Measurements from ENCODE around the gene MYEOV. TPM values are rescaled to one million over a fixed set of nuclear protein-coding genes. Genes with fewer than 3 reads are reported as not detected.

MYEOV gene
- total RNA-seq, 1 experiment from 2014 or later: 0.22 TPM

DNA sequence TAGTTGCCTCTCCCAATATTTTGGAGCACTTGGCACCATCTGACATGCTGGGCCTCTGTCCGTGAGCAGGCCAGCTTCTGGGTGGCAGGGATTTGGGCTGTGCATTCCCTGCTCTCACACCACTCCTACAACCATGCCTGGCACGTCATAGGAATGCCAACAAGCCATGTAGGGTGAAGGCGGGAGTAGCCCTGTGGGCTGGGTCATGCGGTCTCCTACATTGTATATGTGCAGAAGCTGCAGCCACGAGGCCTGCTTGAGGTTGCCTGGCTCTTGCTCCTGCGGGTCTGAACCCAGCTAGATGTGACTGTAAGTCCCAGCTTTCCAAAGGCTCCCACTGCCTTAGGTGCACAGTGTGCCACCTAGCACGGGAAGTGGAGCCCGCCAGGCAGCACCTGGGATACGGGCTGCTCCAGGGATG is 14.5 kb downstream of the MYEOV start:
- no peak overlapping the region for H2BK15ac ChIP-seq (ENCODE audit: low read depth, low read length)
- no peak for TF ChIP-seq CTCF (conservative IDR thresholded peaks at IDR 0.05)
- H3K9ac ChIP-seq (ENCODE audit: extremely low read depth, insufficient read length, low read length): no peak overlapping the region
- no peak overlapping the region for H4K5ac ChIP-seq (ENCODE audit: insufficient read length, low read depth, low read length)
- no peak for DNase-seq
- H3K23me2 ChIP-seq (ENCODE audit: insufficient read length, low read depth, low read length, poor library complexity, severe bottlenecking): no peaks in the 10 kb centered on the region
- Mint-ChIP-seq H3K9me3 (no peaks in the 10 kb centered on the region), H3K4me1 (peaks cover 3 to 12% of the 10 kb centered on the region in 2 experiments), H3K36me3 (ENCODE audit: insufficient read depth in 1 of 3, low read depth in 3 of 3) (no peaks in the 10 kb centered on the region), H3K27me3 (ENCODE audit: low read depth) (peaks cover 7% of the 10 kb centered on the region), H3K27ac (0 out of 7 replicates have a peak overlapping the region, but pooled peaks of 1 of the 3 experiments have one; percentile 60), H3K4me3 (no peak overlapping the region)
- H3K27me3 ChIP-seq (ENCODE audit: insufficient read depth, low read length): no peaks in the 10 kb centered on the region
- H3K14ac ChIP-seq (ENCODE audit: insufficient read depth, low read length): no peak overlapping the region
- no peak overlapping the region for H2BK120ac ChIP-seq (ENCODE audit: low read depth, low read length, poor library complexity, severe bottlenecking)
- no peaks in the 10 kb centered on the region for H3K9me3 ChIP-seq (ENCODE audit: control insufficient read depth, low read depth, low read length)
- no peak overlapping the region for H3T11ph ChIP-seq (ENCODE audit: low read length)
- H3K56ac ChIP-seq (ENCODE audit: insufficient read length, low read depth, low read length): no peak overlapping the region
- H2AFZ ChIP-seq (ENCODE audit: low read length): no peak overlapping the region
- no peak overlapping the region for H3K18ac ChIP-seq (ENCODE audit: insufficient read length, low read depth, low read length)
- no peak overlapping the region for H4K91ac ChIP-seq (ENCODE audit: insufficient read length, low read depth, low read length)
- no CpG with 5 or more reads among the region's 9 CpGs for WGBS (ENCODE audit: extremely low coverage, insufficient read length, low lambda C conversion rate)
- no peak overlapping the region for H2BK5ac ChIP-seq (ENCODE audit: insufficient read length, low read length)
- H4K20me1 ChIP-seq (ENCODE audit: control insufficient read depth, insufficient read depth, insufficient read length): no peaks in the 10 kb centered on the region
- no peak overlapping the region for H4K8ac ChIP-seq (replicated peaks; ENCODE audit: insufficient read length, low read depth, low read length)
- no peaks in the 10 kb centered on the region for H3K79me1 ChIP-seq (ENCODE audit: insufficient read depth, low read depth, low read length, poor library complexity, severe bottlenecking)
- no peak overlapping the region for H2BK20ac ChIP-seq (ENCODE audit: low read depth, low read length, poor library complexity, severe bottlenecking)
- no peak overlapping the region for H2BK12ac ChIP-seq (ENCODE audit: insufficient read length, low read depth, low read length)
- no peaks in the 10 kb centered on the region for H3K4me1 ChIP-seq (ENCODE audit: insufficient read depth, low read length)
- H3K4me2 ChIP-seq (ENCODE audit: insufficient read depth, insufficient read length, low read length): no peak overlapping the region
- no peak overlapping the region for H2AK5ac ChIP-seq (ENCODE audit: insufficient read length, low read length)
- H3K79me2 ChIP-seq (ENCODE audit: insufficient read depth, low read length): no peaks in the 10 kb centered on the region
- H3K27ac ChIP-seq (ENCODE audit: insufficient read length, low read depth, low read length): no peak overlapping the region
- H3K23ac ChIP-seq (ENCODE audit: insufficient read length, low read depth, low read length): no peak overlapping the region
- no peak overlapping the region for H3K4ac ChIP-seq (ENCODE audit: low read depth, low read length)

Measured in H9 (cell line).